Activated CD4-positive, alpha-beta T cell treated with anti-CD3 and anti-CD28 coated beads, Interleukin-2, amount 50 U/mL, for 24 hours (primary cell): Measurements from ENCODE around the gene LRRIQ3.
"Not testable (repeated sequence)": the region's sequence is repeated elsewhere in the genome, so short reads cannot be mapped to it uniquely, and the experiment has no call there.

Source experiments
- DNase-seq, 2 donors: peaks; one replicate each; pipeline ENCODE4 v3.0.0-alpha.2; 2020; ENCODE audit warnings: low read depth in 1 of 2, low spot score in 1 of 2

Gene LRRIQ3, protein sequence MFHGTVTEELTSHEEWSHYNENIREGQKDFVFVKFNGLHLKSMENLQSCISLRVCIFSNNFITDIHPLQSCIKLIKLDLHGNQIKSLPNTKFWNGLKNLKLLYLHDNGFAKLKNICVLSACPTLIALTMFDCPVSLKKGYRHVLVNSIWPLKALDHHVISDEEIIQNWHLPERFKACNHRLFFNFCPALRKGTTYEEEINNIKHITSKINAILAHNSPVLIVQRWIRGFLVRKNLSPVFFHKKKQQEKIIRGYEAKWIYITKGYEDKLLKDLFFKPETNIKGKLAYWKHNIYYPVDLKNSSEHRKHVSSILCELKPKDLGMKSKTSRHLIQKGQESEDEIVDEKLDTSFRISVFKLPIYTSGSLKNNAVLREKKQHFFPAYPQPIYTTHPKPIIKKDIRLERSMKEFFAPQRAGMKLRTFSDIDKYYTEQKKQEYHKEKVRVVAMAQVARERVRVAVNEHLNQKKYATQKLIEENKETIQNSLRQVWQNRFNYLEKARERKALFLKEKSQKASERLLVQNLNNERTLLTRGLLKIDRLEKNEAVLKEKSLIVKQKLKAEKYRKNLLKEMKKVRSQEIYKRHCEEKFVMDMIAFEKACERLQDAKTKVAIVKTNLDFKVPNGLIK

DNA sequence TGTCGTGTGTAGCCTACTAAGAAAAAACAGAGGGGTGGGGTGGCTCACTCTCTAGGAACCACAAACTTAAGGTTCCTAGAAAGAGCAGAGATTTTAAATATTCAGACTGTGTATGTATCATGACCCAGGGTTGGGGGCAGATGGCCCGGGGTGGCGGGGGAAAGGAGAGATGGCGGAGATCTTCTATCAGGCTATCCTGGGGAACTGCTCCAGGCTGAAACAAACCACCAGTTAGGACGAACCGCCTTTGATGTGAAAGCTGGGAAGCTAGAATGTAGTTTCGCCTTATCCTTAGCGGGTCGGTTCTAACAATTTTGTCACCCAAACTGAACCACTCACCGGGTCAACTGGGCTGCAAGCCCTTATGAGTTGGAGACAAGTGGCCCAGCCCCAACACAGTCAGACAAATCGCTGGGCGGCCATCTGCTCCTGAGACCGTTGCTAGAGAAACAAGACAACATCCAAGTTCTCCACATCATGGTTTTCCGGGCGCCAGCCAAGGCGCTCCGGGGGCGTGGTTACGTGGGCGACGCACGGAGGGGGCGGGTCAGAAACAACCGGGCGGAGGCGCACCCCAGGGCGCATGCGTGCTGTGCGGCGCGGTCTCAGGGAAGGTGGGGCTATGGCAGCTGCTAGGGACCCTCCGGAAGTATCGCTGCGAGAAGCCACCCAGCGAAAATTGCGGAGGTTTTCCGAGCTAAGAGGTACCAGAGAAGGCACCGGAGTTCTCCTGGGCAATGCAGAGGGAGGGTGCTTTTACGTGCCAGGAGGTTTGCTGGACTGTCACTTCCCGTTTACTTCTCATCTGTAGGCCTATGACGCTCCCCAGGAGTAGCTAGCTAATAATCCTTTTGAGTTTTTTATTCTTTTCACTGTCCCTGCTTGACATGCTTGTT, at the start of gene LRRIQ3, which contains the start of gene FPGT:
Gene LRRIQ3, minus strand, starts transcription at position 520 of the 896 bp plus-strand sequence. CDS start 14,492 bp downstream, outside the sequence.
Gene FPGT, plus strand, starts transcription at position 586 of the 896 bp plus-strand sequence. Its CDS starts 37 bp downstream, at position 623.
- DNase-seq, result peak; percentile 91 to 93

DNA sequence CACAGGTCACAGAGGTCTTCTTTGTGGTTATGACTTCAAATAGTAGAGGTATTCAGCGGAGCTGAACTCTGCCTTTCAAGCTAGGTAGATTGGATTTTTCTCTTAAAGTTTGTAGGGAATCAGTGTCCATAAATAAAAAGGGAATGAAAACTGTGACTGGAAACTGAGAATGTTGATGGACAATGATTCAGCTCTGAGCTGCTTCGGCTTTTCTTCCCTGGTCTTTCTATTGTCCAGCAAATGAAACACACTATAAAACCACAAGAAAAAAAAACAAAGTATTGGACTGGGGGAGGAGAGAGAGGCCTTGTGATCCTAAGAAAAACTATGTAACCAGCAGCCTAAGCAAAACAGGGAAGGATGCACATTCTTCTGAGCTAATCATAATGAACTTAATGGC, 48.3 kb upstream of the LRRIQ3 start:
- no peak for DNase-seq

DNA sequence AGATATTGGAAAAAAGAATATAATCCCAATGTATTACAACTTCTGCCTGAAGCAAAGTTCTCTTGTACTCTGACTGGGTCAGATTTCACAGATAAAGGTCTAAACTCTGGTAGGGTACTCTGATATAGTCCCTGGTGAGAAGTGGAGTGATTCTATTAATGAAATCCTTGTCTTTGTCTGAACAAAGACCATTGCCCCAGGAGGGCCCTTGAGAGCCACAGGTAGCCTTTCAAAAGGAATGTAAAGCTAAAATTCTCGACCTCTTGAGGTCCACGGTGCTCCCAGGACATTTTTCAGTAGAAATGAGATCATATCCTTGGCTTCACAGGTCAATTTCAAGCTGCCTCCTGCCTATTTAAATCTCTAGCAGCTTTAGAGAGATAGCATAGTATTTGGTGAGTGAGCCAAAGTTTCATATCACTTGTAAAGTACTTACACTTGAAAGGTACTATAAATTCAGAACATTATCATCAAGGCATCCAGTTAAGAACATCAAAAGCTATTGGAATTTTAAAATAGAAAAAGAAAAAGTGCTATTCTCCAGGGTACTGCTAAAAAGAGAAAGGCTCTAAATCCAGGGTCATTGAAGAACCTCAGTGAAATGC, 47.3 kb upstream of the LRRIQ3 start:
- DNase-seq, result no peak

DNA sequence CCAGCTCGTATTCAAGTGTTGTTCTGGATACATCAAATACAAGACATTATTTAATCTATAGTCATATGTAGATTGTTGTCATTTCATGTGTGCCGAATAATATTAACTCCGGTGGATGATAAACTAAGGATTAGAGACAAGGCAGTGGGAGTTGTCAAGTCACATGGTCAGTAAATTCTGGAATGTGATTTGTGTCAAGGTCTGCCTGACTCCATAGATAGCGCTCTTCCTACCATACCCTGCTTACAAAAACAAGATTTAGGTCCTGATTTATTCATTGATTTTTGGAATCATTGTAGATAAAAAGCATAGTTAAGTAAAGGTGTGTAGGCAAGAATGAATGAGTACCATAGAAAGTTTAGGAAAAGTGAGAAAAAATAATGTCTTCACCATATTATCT, 39.8 kb upstream of the LRRIQ3 start:
- DNase-seq, result no peak

DNA sequence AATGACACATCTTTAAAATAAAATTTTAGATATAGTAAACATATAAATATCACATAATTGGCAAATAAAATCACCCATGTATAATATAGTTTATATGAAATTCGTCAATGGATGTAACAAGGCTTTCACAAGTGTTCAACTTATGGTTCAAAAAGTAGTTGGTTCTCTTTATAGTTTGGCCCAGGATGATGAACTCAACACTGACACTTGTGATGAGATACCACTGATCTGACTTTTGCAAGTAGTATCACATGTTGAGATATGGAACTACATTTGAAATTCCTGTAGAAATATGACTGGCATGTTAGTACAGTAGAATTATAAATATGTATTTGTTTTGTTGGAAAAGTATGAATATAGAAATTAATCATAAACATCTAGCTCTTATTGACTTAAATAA, 39.1 kb upstream of the LRRIQ3 start:
- DNase-seq, result no peak

DNA sequence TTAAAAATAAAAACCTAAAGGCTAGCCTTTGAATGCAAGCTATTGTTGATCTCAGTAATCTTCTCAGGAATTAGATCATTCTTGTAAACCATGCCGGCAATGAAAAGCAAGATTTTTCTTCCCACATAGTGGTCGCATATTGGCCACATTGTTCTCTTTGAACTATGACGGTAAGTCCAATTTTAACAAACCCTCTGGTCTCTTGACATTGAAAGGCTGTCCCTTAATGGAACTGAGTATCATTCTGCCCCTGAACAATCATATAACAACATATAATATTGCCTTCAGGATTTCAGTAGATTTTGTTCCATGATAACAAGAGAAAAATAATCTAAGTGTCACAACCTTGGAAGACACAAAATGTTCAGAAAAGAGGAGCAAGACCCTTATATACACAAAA, 38.5 kb upstream of the LRRIQ3 start:
- DNase-seq, result no peak

DNA sequence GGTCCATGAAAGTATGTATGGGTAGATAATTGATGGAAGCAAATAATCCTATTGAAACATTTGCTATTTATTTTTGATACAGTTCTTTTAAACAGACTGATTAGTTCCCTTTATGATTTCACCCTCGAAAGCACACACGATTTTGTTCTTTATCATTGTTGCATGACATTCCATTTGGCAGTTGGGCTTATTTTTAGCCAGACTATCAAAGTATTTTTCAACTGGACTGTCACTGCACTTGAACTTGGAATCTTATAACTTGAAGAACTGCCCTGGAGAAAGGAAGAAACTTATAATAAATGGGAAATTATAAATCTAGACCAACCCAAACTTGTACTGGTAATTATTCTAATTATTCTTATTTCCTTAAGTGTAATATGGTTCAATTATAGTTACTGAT, 37.2 kb upstream of the LRRIQ3 start, which contains the start of gene TNNI3K:
Gene TNNI3K, plus strand, starts transcription at position 235 of the 400 bp plus-strand sequence. Its CDS starts 65 bp downstream, at position 300.
- no peak for DNase-seq

DNA sequence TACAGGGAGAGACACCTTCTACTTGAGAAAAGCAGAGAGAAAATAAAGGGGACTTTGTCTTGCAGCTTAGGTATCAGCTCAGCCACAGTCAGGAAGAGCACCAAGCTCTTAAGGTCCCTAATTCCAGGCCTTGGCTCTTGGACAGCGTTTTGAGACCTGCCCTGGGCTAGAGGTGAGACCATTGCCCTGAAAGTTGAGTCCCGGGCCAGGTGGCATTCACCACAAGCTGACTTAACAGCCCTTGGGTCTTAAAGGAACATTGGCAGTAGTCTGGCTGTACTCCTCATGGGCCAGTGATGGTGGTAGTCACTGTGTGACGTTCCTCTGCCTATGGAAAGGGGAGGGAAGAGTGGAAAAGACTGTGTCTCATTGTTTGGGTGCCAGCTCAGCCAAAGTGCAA, 25.5 kb upstream of the LRRIQ3 start:
- no peak for DNase-seq

DNA sequence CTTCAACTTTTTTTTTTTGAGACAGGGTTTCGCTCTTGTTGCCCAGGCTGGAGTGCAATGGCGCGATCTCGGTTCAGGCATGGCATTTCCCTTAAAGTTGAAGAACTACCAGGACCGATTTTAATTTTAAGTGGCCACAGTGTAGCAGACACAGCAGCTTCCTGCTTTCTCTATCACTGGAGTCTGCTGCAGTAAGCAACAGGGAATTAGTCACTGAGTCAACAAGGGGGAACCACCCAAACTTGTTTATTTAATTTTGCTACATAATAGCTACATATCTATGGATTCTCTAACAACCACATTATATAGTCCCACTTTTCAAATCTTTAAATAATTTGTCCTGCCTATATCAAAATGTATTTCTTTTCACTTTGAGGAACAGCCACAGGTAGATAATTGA, 24.7 kb upstream of the LRRIQ3 start:
- no peak for DNase-seq

DNA sequence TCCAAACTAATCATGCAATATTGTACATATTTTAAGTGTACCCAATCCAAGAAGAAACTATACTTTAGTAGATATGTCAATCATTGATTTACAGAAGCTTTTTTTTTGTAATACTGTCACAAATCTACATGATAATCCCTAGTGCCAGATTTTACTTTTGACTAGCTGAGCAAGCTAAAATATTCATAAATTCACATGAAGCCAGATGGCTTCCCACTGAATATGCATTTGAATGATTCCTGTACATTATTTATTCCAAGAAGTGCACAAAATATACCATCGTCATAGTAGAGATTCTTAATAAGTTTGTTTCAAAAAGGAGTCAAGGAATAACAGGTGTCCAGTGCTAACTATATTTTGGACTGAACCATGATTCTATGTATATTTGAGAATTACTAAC, 17.3 kb upstream of the LRRIQ3 start:
- DNase-seq, result no peak

DNA sequence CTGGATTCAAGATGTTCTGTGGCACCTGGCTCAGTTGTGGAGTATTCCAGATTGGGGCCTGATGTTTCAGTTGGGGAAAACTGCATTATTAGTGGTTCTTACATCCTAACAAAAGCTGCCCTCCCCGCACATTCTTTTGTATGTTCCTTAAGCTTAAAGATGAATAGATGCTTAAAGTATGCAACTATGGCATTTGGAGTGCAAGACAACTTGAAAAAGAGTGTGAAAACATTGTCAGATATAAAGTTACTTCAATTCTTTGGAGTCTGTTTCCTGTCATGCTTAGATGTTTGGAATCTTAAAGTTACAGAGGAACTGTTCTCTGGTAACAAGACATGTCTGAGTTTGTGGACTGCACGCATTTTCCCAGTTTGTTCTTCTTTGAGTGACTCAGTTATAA, 7.3 kb upstream of the LRRIQ3 start:
- no peak for DNase-seq

DNA sequence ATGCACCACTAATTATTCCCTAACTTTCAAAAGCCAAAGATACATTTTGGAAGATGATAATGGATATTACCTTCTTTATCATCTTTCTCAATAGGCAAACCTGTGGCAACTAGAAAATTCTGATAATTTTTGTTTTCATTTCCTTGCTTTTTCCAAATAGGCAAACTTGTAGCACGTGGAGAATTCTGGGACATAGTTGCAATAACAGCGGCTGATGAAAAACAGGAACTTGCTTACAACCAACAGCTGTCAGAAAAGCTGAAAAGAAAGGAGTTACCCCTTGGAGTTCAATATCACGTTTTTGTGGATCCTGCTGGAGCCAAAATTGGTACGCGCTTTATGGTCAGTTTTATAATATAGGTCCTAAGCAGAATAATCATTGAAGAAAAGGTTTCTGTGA, 1.5 kb upstream of the LRRIQ3 start:
- DNase-seq, result no peak

DNA sequence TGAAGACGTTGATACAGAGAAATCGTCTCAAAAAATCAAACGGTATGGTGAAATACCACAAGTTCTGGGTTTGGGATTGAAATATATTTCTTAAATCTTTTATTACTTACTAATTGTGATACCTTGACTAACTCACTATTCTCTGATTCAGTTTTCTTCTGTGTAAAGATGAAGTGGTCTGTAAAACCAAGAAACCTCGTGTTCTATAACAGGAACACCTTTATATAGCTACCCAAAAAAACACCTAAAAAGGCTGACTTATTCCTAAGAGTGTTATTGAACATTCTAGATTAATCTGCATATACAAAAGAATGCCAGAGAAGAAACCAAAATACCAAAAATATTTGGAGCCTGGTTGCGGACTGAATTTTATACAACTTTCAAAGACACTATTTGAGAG, 721 bp downstream of the LRRIQ3 start:
- no peak for DNase-seq

DNA sequence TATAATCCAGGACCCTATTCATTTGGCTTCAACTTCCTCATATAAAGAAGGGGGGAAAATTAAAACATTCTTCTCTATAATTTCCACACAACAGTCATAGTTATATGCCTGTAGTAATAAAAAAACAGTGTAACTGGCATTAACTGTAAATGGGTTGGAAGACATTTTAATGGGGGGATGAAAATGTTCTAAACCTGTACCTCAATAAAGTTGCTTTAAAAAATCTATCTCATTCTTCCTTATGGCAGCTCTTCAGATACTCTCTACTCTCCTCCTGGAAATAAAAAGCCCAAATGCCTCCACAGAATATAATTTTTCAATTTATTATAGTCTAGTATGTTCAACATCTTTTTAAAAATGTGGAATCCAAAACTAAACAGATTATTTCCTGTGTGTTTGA, 2.6 kb downstream of the LRRIQ3 start:
- no peak for DNase-seq

DNA sequence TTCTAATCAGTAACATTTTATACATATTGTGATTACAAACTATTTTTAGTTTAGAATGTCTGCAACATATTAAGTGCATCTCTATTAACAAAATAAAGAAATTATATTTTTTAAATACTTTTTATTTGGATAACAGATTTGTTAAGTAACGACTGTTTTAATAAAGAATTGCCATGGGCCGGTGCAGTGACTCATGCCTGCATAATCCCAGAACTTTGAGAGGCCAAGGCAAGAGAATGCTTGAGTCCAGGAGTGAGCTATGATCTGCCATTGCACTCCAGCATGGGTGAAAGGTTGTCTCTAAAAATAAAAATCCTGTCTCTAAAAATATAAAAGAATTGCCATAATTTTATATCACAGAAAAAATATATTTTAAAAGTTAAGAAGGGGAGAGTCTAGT, 4.1 kb downstream of the LRRIQ3 start:
- DNase-seq, result no peak

DNA sequence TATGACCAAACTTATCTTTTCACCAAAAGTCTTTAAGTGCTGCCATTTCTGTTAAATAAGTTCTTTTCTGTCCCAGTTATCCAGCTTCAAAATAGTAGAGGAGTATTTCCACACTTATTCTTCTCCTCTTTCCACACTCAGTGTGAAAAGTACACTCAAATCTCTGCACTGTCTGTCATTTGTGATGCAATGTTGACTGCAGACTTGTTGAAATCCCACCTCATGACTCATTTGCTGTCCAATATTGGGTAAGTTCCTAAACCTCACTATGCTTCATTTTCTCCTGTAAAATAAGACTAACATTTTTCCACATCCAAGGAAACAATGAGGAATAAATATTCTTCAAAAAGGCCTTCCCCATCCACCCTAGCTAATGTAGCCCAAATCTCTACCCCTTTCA, 17.5 kb downstream of the LRRIQ3 start:
- no peak for DNase-seq

DNA sequence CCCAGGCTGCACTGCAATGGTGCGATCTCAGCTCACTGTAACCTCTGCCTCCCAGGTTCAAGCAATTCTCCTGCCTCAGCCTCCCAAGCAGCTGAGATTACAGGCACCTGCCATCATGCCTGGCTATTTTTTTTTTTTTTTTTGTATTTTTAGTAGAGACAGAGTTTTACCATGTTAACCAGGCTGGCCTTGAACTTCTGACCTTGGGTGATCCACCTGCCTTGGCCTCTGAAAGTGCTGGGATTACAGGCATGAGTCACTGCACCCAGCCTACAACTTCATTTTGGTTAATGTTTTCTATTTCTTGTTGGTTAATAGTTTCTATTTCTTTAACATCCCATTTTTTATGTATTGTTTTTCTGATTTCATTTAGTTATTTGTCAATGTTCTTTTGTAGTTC, 23.6 kb downstream of the LRRIQ3 start:
- not testable (repeated sequence) for DNase-seq

DNA sequence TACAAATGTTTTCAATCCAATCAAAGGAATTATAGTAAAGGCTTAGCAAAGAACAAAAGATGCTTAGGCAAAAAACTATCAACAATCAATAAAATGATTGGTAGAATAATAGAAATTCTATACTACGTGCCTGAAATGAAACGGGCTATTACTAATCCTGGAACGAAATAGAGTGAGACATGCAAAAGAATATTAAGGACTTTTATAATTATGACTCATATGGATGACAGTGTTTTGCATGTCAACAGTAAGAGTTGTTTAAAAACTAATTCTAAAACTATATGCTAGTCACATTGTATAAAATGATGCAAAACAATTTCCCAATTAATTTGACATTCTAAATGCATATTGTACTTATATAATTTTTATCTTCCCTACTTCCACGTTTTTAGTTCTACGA, 35.6 kb downstream of the LRRIQ3 start:
- no peak for DNase-seq

DNA sequence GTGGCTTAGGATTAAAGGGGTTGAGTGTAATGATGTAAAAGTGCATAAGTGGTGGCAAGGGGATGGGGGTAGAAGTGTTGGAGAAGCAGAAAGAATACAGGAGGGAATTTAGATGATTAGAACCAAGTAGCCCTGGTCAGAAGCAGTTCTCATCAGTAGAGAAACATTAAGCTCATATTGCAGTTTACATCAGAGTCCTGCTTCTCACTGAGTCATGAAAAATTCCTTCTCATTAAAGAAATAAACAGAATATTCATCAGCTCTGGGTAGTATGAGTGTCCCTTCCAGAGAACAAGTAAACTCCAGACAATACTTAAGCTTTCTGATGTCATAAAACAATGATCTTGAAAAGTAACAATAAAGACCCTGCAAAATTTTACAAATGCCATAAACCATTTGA, 36.5 kb downstream of the LRRIQ3 start:
- DNase-seq, result no peak

DNA sequence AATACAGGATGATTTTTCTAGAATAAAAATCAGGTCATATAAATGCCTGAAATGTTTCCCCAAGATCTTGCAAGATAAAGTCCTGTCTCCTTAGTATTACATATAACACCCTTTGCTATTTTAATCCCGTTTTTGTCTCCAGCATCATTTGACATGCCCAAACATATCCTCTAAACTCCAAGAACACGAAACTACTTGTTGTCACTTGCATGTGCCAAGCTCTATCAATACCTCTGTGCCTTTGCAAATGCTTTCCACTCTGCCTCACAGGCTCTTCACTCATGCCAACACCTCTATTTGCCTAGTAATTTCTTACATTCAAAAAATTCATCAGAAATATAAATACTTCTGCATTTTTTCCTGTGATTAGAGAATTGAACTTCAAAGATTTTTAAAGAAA, 37.9 kb downstream of the LRRIQ3 start:
- no peak for DNase-seq

DNA sequence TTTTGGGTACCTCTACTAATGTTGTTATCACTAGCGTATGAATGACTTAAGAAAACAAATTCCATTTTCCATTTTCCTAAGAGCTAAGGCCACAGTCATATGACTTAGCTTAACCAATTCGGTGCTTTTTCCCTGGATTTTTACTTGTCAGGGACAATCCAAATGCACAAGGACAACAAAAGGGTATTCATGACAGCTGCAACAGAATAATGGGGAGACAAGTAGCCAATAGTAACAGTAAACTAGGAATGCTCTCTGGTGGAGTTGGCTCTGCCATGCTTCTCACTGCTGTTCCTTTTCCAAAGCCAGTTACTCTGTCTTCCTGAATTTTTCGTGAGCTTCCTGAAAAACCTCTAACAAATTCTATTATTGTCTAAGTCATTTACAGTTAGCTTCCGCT, 52.9 kb downstream of the LRRIQ3 start:
- no peak for DNase-seq
